HEK293 (cell line): Measurements from ENCODE around the gene ELP6.

Experiments used
- CTCF ChIA-PET: fragments of 350-600 bp; formaldehyde crosslinking; extraction: SDS; loops from one replicate; lab custom pipeline; 2021; ENCODE audit warnings: antibody characterized with exemption; lab: Yijun Ruan, JAX
- POLR2A ChIA-PET: fragments of 300-600 bp; formaldehyde crosslinking; extraction: SDS; loops from one replicate; lab custom pipeline; 2020; ENCODE audit warnings: antibody characterized with exemption, inconsistent platforms; lab: Yijun Ruan, JAX
- H3K27ac ChIP-seq: fragments of 200-500 bp; sonication (Bioruptor generic); 2 replicates; pipeline ENCODE4 v1.5.1; 2014; ENCODE audit warnings: low read depth, low read length, control low read depth, inconsistent platforms; ENCODE audit errors: extremely low read depth
- H3K36me3 ChIP-seq, 2 experiments: fragments of 200-500 bp in 1 of 2; sonication (Bioruptor generic) in 1 of 2; 1 replicate in 1 of 2; 2 replicates in 1 of 2; pipeline ENCODE4 v1.5.1; 2014 to 2017; ENCODE audit warnings: inconsistent platforms in 2 of 2, low read length in 2 of 2; ENCODE audit not compliant: control insufficient read depth in 2 of 2, insufficient read depth in 1 of 2
- H3K4me1 ChIP-seq: fragments of 200-500 bp; sonication (Bioruptor generic); 2 replicates; pipeline ENCODE4 v1.5.1; 2014; ENCODE audit warnings: mild to moderate bottlenecking, low read length, inconsistent platforms; ENCODE audit not compliant: control insufficient read depth, insufficient read depth
- H3K4me3 ChIP-seq: 2 replicates; pipeline ENCODE4 v1.5.1; 2011; ENCODE audit warnings: low read depth, mild to moderate bottlenecking, control low read depth, low read length, moderate library complexity
- H3K9me3 ChIP-seq: fragments of 200-500 bp; sonication (Bioruptor generic); 2 replicates; pipeline ENCODE4 v1.5.1; 2014; ENCODE audit warnings: low read depth, low read length, inconsistent platforms; ENCODE audit not compliant: control insufficient read depth, insufficient read depth
- KLF17 ChIP-seq: fragments of 450-650 bp; formaldehyde crosslinking; IDR thresholded peaks from 2 replicates; pipeline ENCODE4 v1.5.1; 2016; ENCODE audit warnings: missing biosample characterization, missing genetic modification characterization
- OVOL3 ChIP-seq: fragments of 450-650 bp; formaldehyde crosslinking; IDR thresholded peaks from 2 replicates; pipeline ENCODE4 v1.5.1; 2016; ENCODE audit warnings: missing biosample characterization, missing genetic modification characterization
- ZFP69B ChIP-seq: fragments of 450-650 bp; formaldehyde crosslinking; IDR thresholded peaks from 2 replicates; pipeline ENCODE4 v1.5.1; 2016; ENCODE audit warnings: missing biosample characterization, missing genetic modification characterization
- ZNF10 ChIP-seq: fragments of 450-650 bp; formaldehyde crosslinking; IDR thresholded peaks from 2 replicates; pipeline ENCODE4 v1.5.1; 2017; ENCODE audit warnings: missing biosample characterization, missing genetic modification characterization
- ZNF140 ChIP-seq: fragments of 450-650 bp; formaldehyde crosslinking; IDR thresholded peaks from 2 replicates; pipeline ENCODE4 v1.5.1; 2016; ENCODE audit warnings: missing biosample characterization, missing genetic modification characterization
- ZNF146 ChIP-seq: fragments of 450-650 bp; formaldehyde crosslinking; IDR thresholded peaks from 2 replicates; pipeline ENCODE4 v1.5.1; 2016; ENCODE audit warnings: missing biosample characterization, missing genetic modification characterization
- ZNF169 ChIP-seq: fragments of 450-650 bp; formaldehyde crosslinking; IDR thresholded peaks from 2 replicates; pipeline ENCODE4 v1.5.1; 2016; ENCODE audit warnings: missing biosample characterization, missing genetic modification characterization
- ZNF211 ChIP-seq: fragments of 450-650 bp; formaldehyde crosslinking; IDR thresholded peaks from 2 replicates; pipeline ENCODE4 v1.5.1; 2016; ENCODE audit warnings: low read depth, missing biosample characterization, missing genetic modification characterization
- ZNF324 ChIP-seq: fragments of 450-650 bp; formaldehyde crosslinking; IDR thresholded peaks from 2 replicates; pipeline ENCODE4 v1.5.1; 2016; ENCODE audit warnings: missing biosample characterization, missing genetic modification characterization
- ZNF354C ChIP-seq: fragments of 450-650 bp; formaldehyde crosslinking; IDR thresholded peaks from 2 replicates; pipeline ENCODE4 v1.5.1; 2016; ENCODE audit warnings: missing biosample characterization, missing genetic modification characterization, low read depth, borderline replicate concordance
- ZNF366 ChIP-seq: fragments of 450-650 bp; formaldehyde crosslinking; conservative IDR thresholded peaks from 2 replicates; pipeline ENCODE4 v1.5.1; 2016; ENCODE audit warnings: missing biosample characterization, missing genetic modification characterization
- ZNF449 ChIP-seq: fragments of 450-650 bp; formaldehyde crosslinking; IDR thresholded peaks from 2 replicates; pipeline ENCODE4 v1.5.1; 2017; ENCODE audit warnings: missing biosample characterization, mild to moderate bottlenecking, missing genetic modification characterization, moderate library complexity
- ZNF513 ChIP-seq: fragments of 450-650 bp; IDR thresholded peaks from 2 replicates; pipeline ENCODE4 v1.5.1; 2018; ENCODE audit warnings: missing biosample characterization, missing genetic modification characterization
- ZNF558 ChIP-seq: fragments of 450-650 bp; formaldehyde crosslinking; IDR thresholded peaks from 2 replicates; pipeline ENCODE4 v1.5.1; 2016; ENCODE audit warnings: missing biosample characterization, missing genetic modification characterization

The ELP6 gene

GRCh38 chr3:47556351-47556750, 42.8 kb upstream of the ELP6 start:
- POLR2A ChIA-PET: no interaction called here
- Histone ChIP-seq H3K4me1 (no peaks in the 10 kb centered on the region), H3K36me3 (no peaks in the 10 kb centered on the region), H3K9me3 (no peaks in the 10 kb centered on the region), H3K4me3 (no peak overlapping the region), H3K27ac (no peak overlapping the region)
- TF ChIP-seq ZNF354C (tag by site-specific recombination) (no peak), ZNF140 (tag by site-specific recombination) (peak; percentile 98)
- CTCF ChIA-PET: interaction anchor here (0.6 to 0.7 kb wide), 3 partner anchors 14 to 183 kb away, joined by 3 to 5 read pairs (median 3); no protein-coding TSS in a partner anchor

- POLR2A ChIA-PET: interaction anchor here (0.6 kb wide), 1 partner anchor 22 kb away, joined by 5 read pairs; no protein-coding TSS in a partner anchor
Measured at GRCh38 chr3:47554335-47554734, 40.8 kb upstream of the ELP6 start.

GRCh38 chr3:47553407-47553806, 39.9 kb upstream of the ELP6 start:
- TF ChIP-seq OVOL3 (tag by site-specific recombination) (no peak), ZNF449 (tag by site-specific recombination) (no peak), ZNF366 (tag by site-specific recombination) (no peak), ZNF558 (tag by site-specific recombination) (no peak), KLF17 (tag by site-specific recombination) (no peak), ZNF10 (tag by site-specific recombination) (no peak), ZNF169 (tag by site-specific recombination) (no peak), ZNF513 (tag by site-specific recombination) (no peak), ZNF211 (tag by site-specific recombination) (no peak), ZNF324 (tag by site-specific recombination) (no peak)
- Histone ChIP-seq H3K9me3 (no peaks in the 10 kb centered on the region), H3K4me3 (no peak overlapping the region), H3K36me3 (no peaks in the 10 kb centered on the region), H3K4me1 (no peaks in the 10 kb centered on the region), H3K27ac (no peak overlapping the region)
- ChIA-PET POLR2A (no interaction called here), CTCF (interaction anchor here (0.7 kb wide), 1 partner anchor 158 kb away, joined by 3 read pairs; no protein-coding TSS in a partner anchor)

More at GRCh38 chr3:47554335-47554734, 40.8 kb upstream of the ELP6 start:
- Histone ChIP-seq H3K4me3 (no peak overlapping the region), H3K36me3 (no peaks in the 10 kb centered on the region), H3K4me1 (no peaks in the 10 kb centered on the region), H3K27ac (no peak overlapping the region), H3K9me3 (no peaks in the 10 kb centered on the region)
- CTCF ChIA-PET: no interaction called here
- TF ChIP-seq ZFP69B: no peak
- TF ChIP-seq ZNF146 (tag by site-specific recombination): no peak
